ENCODE results near the gene TNIK. TPM values are rescaled to one million over a fixed set of nuclear protein-coding genes. Genes with fewer than 3 reads are reported as not detected.

Gene TNIK
- total and polyA plus RNA-seq, 2 experiments from 2014 or later, result 14.6 to 34.3 TPM

DNA sequence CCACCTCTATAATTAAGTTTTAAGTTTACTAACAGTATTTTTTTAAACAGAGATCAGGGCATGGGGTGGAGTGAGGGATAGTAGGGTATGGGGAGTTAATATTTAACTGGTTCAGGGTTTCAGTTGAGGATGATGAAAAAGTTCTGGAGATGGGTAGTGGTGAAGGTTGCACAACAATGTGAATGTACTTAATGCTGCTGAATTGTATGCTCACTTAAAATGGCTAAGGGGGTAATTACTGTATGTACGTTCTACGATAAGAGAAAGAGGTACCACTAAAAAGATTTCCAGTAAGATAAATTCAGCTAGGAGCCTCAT is 101.4 kb downstream of the TNIK start:
- Mint-ChIP-seq H3K27me3 (ENCODE audit: insufficient read depth, low read depth, poor library complexity) (no peaks in the 10 kb centered on the region), H3K9me3 (no peaks in the 10 kb centered on the region), H3K4me3 (no peak overlapping the region), H3K27ac (no peak overlapping the region), H3K4me1 (peaks cover 40% of the 10 kb centered on the region), H3K36me3 (ENCODE audit: low read depth) (no peaks in the 10 kb centered on the region)
- no peak for DNase-seq (ENCODE audit: low spot score)
- ATAC-seq, result no peak
- H3K9me2 ChIP-seq (ENCODE audit: insufficient read depth), result no peaks in the 10 kb centered on the region
- H3F3A ChIP-seq (replicated peaks; ENCODE audit: low read depth), result no peaks in the 10 kb centered on the region
- no peak overlapping the region for H3K4me2 ChIP-seq
- 0 out of 2 replicates have a peak, but pooled peaks cover 4% of the 10 kb centered on the region for H4K20me1 ChIP-seq (replicated peaks; ENCODE audit: insufficient read depth)
- H3K4me3 ChIP-seq, result no peak overlapping the region
- H3K79me2 ChIP-seq (replicated peaks; ENCODE audit: insufficient read depth), result peaks cover 65% of the 10 kb centered on the region
- no peaks in the 10 kb centered on the region for H3K27me3 ChIP-seq (ENCODE audit: insufficient read depth)
- peaks cover 11% of the 10 kb centered on the region; the same call in 1 of the 2 replicates for H3K4me1 ChIP-seq (ENCODE audit: insufficient read depth)
- no peak overlapping the region for H3K27ac ChIP-seq (ENCODE audit: low read depth)
- H2AFZ ChIP-seq, result no peak overlapping the region
- TF ChIP-seq, protein P1, sequence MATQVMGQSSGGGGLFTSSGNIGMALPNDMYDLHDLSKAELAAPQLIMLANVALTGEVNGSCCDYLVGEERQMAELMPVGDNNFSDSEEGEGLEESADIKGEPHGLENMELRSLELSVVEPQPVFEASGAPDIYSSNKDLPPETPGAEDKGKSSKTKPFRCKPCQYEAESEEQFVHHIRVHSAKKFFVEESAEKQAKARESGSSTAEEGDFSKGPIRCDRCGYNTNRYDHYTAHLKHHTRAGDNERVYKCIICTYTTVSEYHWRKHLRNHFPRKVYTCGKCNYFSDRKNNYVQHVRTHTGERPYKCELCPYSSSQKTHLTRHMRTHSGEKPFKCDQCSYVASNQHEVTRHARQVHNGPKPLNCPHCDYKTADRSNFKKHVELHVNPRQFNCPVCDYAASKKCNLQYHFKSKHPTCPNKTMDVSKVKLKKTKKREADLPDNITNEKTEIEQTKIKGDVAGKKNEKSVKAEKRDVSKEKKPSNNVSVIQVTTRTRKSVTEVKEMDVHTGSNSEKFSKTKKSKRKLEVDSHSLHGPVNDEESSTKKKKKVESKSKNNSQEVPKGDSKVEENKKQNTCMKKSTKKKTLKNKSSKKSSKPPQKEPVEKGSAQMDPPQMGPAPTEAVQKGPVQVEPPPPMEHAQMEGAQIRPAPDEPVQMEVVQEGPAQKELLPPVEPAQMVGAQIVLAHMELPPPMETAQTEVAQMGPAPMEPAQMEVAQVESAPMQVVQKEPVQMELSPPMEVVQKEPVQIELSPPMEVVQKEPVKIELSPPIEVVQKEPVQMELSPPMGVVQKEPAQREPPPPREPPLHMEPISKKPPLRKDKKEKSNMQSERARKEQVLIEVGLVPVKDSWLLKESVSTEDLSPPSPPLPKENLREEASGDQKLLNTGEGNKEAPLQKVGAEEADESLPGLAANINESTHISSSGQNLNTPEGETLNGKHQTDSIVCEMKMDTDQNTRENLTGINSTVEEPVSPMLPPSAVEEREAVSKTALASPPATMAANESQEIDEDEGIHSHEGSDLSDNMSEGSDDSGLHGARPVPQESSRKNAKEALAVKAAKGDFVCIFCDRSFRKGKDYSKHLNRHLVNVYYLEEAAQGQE (IDR thresholded peaks at IDR 0.05; ENCODE audit: unreplicated experiment), result no peak
- TF ChIP-seq STAT1 (IDR thresholded peaks at IDR 0.05; ENCODE audit: unreplicated experiment), result no peak
- no peak for TF ChIP-seq ZNF331 (CRISPR knock-in tag; IDR thresholded peaks at IDR 0.05; ENCODE audit: low read depth)
- no peak for TF ChIP-seq ZNF462 (CRISPR knock-in tag; IDR thresholded peaks at IDR 0.05)
- TF ChIP-seq EZH2phosphoT487 (IDR thresholded peaks at IDR 0.05; ENCODE audit: unreplicated experiment), result no peak
- TF ChIP-seq EZH2 (IDR thresholded peaks at IDR 0.05; ENCODE audit: low read depth, unreplicated experiment), result no peak
- no peak for TF ChIP-seq CREB1 (CRISPR knock-in tag; IDR thresholded peaks at IDR 0.05; ENCODE audit: low read depth)
- no peak for TF ChIP-seq NANOG (IDR thresholded peaks at IDR 0.05; ENCODE audit: borderline replicate concordance)
- no peak for TF ChIP-seq POLR2AphosphoS5 (IDR thresholded peaks at IDR 0.05; ENCODE audit: low read depth)
- no peak for TF ChIP-seq JUNB (IDR thresholded peaks at IDR 0.05; ENCODE audit: unreplicated experiment)
- TF ChIP-seq CTCF (conservative IDR thresholded peaks at IDR 0.05; ENCODE audit: low read depth in 2 of 2), result no peak
- TF ChIP-seq ZNF114 (CRISPR knock-in tag; IDR thresholded peaks at IDR 0.05), result no peak
- TF ChIP-seq, protein P2, sequence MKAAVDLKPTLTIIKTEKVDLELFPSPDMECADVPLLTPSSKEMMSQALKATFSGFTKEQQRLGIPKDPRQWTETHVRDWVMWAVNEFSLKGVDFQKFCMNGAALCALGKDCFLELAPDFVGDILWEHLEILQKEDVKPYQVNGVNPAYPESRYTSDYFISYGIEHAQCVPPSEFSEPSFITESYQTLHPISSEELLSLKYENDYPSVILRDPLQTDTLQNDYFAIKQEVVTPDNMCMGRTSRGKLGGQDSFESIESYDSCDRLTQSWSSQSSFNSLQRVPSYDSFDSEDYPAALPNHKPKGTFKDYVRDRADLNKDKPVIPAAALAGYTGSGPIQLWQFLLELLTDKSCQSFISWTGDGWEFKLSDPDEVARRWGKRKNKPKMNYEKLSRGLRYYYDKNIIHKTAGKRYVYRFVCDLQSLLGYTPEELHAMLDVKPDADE (IDR thresholded peaks at IDR 0.05), result no peak
- H3K36me3 ChIP-seq (ENCODE audit: insufficient read depth), result no peaks in the 10 kb centered on the region
